GM21619 (cell line): Measurements from ENCODE around the gene VPS45.
"Not testable (repeated sequence)": the region's sequence is repeated elsewhere in the genome, so short reads cannot be mapped to it uniquely, and the experiment has no call there.

Experiments
- ATAC-seq: cut with Tn5 transposase; IDR thresholded peaks from one replicate; pipeline ENCODE4 v1.9.1; 2021; ENCODE audit not compliant: unreplicated experiment

VPS45 gene

DNA sequence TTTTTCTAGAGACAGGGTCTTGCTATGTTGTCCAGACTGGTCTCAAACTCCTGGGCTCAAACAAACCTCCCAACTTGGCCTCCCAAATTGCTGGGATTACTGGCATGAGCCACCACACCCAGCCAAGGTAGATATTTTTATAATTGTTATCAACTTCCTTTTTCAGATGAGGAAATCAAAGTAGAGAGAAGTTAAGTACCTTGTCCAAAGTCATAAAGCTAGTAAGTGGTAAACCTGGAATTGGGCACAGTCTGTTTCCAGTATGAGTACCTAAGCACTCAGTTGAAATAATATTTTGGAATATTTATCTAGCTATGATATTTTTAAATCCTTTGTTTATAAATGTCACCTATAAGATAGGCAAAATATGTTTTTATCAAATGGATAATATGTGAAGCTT lies 59.9 kb downstream of the VPS45 start:
- no peak for ATAC-seq

DNA sequence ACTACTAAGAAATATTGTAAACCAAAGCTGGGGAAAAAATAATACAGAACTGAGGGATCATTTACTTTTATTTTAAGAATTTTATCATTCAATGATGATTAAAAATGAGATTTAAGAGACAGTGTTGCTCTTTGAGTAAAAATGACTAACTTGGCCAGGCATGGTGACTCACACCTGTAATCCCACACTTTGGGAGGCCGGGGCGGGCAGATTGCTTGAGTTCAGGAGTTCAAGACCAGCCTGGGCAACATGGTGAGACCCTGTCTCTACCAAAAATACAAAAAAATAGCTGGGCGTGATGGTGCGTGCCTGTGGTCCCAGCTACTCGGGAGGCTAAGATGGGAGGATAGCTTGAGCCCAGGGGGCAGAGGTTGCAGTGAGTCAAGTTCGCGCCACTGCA lies 60.3 kb downstream of the VPS45 start:
- ATAC-seq: no peak

DNA sequence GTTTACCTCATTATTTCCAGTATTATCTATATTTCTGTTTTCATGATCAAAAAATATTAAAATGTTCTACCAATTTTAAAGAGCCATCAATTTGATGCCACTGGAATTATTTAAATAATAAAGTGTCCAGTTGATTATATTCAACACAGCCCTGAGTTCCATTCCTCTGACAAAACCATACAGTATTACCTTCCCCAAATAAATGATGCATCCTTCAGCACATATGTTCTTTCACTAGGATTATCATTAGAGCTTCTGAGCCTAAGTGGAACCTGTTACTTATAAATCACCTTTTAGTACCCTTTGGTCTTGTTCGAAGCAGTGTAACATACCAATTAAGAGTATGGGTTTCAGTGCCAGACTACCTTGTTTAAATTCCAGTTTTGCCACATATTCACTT lies 64.8 kb downstream of the VPS45 start:
- no peak for ATAC-seq

DNA sequence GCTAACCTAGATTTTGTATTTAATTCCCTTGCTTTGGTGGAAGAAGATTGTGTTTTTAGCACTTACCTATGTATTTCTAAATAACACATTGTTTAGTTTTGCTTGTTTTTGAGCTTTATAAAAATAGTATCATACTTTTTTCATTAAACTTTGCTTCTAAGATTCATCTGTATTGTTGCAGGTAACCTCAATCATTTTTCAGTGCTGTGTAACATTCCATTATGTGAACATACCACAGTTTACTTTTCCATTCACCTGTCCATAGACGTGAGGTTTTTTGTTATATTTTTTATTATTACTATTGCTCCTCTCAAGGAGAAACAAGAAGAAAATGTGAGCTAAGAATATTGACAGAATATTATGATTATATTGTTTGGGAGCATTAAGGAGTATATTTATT lies 67.0 kb downstream of the VPS45 start:
- no peak for ATAC-seq

DNA sequence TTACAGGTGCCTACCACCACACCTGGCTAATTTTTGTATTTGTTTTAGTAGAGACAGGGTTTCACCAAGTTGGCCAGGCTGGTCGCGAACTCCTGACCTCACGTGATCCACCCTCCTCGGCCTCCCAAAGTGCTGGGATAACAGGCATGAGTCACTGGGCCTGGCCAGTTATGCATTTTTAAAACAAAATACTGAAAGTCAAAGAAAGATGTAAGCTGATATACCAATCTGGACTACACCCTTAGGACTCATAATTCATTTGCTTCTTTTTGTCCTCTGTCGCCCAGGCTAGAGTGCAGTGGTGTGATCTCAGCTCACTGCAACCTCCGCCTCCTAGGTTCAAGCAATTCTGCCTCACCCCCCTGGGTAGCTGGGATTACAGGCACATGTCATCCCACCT lies 67.8 kb downstream of the VPS45 start:
- not testable (repeated sequence) for ATAC-seq

DNA sequence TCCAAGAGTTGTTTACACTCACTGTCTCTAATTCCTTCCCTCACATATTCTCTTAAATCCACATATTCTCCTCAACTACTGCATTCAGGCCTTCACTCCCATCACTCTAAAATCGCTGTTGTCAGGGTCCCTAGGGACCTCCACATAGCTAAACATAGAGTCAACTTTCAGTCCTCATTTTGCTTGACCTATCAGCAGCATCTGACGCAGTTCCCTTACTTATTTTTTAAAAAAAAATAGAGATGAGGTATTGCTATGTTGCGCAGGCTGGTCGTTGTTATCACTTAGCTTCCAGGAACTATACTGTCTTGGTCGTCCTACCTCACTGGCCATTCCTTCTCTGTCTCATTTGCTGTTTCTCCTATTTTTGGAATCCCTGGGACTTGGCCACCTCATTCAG lies 70.5 kb downstream of the VPS45 start:
- no peak for ATAC-seq

DNA sequence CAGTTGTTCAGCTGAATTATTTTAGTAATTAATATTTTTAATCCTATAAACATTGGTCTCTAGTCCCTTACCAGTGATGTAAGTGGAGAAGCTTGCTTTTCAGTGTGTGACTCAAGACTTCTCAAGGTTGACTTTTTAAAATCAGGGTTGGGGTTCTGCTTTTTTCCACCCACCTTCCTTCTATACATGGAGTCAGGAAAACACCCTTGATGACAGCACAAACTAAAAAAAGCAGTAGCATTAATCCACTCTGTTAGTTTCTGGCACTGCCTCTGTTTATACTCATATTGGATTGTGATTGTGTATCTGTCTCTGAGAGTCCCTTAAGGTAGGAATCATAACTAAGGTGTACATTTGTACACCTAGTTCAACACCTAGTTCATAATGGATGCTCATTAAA lies 73.9 kb downstream of the VPS45 start:
- ATAC-seq: no peak

DNA sequence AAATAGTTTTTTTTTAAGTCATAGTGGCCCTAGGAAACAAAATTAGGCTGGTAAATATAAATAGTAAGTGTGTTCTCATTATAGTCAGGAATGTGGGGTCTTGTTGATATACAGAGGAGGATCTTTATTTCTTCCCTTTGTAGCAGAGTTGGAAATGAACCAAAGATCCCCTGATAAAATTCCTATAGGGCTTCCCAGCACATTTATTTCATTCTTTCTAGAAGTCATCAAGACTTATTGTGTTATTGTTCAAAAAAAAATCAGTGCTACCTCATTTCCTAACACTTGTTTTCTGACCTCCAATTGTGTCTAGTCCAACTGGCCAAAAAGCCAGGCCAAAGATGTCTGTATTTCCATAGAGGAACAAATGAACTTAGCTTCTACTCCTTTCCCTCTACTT lies 74.5 kb downstream of the VPS45 start:
- ATAC-seq: no peak

DNA sequence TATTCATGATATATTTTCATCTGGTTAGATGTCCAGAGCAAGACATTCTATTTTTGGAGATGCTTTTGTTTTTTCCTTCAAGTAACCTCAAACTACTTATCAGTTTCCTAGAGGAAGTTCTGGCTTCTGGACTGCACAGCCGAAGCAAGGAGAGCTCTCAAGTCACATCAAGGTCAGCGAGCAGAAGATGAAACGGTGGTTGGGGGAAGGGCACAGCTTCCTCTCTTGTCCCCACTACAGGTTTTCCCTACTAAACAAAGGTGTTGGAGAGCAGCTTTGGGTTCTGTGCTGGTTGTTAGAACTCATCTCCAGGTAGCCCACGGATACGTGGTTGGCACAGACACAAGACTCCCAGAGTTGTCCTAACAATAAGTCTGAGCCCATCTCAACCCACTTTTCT lies 77.0 kb downstream of the VPS45 start:
- ATAC-seq: no peak

DNA sequence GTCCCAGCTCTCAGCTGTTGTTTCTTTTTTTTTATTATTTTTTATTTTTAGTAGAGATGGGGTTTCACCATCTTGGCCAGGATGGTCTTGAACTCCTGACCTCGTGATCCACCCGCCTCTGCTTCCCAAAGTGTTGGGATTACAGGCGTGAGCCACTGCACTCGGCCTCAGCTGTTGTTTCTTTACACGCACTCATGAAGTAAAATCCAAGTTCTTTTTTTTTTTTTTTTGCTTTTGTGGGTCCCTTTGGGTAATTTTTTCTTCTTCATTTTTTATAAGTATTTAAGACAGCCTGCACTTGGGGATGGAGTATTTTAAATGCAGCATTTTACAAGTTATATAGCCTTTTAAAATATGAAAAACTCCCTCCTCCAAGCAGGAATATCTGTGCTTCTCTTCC lies 78.4 kb downstream of the VPS45 start:
- ATAC-seq: not testable (repeated sequence)

DNA sequence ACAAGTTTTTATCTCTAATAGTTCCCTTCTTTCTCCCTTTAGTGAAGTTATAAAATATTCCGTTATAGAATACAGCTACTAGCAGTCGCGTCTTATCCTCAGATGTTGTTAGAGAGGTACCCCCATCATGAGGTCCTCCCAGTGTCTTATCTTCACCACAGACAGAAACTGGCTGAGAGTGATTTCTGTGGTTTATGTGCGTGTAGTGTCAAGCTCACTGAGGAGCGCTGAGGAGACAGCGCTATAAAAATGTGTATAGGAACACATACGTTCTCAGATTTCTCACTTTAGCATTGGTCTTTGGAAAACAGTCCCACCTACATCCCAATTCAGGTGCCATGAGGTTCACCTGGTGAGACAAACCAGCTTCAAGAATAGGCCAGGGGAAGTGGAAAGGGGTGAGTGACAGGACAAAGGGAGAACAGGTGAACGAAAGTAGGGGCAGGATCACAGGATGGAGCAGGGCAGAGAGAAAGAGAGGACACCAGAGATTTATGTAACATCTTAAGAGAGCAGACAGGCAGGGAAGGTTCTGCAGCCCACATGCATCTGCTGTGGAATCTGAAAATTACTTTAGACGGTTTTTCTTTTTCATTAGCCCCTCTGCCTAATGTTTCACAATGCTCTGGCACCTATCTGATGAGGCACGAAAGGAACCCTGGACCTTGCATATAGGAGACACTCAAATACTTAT lies 79.4 kb downstream of the VPS45 start:
- ATAC-seq: no peak

DNA sequence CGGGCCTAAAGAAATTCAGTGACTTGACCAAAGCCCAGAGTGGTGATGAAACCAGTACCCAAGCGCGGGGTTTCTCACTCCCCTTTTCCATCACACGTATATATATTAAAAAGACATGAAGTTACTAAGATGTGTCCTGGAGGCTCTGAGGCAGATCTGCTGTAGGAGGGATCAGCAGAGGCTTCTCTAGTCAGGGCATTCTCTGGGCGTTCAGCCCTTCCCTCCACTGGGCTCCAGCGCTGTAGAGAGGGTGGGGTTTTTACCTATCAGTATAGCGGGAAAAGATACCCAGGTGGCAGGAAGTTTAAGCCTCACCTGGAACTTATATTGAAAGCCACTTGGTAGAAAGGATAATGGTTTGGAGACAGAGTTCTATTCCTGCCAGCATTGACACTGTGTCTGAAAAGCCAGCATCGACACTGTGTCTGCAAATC lies 81.3 kb downstream of the VPS45 start:
- ATAC-seq: no peak

DNA sequence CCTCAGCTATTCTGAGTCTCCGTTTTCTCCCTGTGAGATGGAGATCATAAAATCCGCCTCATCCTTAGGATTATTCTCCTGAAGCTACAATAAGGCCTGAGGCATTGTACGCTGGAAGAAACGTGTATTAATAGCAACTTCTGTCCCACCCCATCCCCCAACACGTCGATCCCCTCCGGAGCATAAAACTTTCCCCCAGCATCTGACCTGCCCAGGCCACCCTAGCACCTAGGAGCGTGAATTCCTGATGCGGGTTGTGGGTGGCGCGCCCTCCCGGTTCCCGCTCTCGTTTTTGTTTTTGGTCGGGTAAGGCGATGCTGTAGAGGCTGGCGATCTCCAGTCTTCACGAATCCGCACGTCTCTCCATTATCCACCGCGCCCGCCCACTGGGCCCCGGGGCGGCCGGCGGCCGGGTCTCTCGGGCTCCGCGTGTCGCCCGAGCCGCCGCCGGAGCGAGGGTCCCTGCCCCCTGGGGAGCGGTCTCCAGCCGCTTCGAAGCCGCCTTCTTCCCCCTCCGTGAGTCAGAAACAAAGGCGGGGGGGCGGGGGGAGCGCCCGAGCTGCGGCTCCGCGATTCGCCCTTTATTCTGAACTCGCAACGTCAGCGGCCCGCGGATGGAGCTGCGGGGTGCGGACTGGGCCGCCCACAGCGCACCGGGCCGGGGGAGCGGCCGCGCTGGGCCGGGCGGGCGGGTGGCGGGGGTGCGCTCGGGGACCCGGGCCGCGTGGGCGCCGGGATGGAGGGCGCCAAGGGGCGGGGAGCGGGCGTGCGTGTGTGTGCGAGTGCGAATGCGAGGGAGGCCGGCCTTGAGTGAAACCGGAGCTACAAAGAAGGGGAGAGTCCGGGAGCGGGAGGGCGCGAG lies 81.9 kb downstream of the VPS45 start, which contains the start of gene PLEKHO1:
PLEKHO1 (plus strand) TSS at position 646 of the 862 bp plus-strand sequence. CDS start 342 bp downstream, outside the sequence.
- peak; percentile 46 for ATAC-seq

DNA sequence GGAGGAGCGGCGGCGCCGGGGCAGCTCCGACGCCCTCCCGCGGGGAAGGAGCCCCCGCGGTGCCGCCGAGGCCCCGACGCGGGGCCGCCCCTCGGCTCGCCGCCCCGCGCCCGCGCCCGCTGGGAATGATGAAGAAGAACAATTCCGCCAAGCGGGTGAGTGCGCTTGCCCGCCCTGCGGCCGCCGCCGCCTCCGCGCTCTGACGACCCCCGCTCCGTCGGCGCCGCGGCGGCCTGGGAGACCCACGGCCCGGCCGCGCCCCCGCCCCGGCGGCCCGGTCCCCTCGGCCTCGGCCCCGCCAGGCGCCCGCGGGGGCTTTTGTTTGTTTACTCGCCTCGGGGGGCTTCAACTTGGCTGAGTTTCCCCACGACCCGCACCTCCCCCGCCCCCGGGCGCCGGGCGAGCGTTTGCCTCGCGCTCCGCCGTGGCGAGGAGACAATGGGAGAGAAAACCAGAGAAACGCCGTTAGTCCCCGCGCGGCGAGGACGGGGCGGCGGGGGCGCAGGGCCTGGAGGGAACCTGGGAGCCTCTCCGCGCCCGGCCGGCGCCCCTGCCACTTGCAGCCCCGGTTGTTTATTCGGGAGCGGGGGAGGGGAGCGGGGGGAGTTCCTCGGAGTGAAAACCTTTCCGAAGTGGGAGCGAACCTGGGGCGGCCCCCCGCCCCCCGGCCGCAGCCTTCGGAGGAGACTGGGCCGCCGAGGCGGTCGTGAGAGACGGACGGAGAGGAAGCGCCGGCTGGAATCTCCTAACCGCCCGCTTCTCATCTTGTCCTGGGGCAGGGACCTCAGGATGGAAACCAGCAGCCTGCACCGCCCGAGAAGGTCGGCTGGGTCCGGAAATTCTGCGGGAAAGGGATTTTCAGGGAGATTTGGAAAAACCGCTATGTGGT lies 82.8 kb downstream of the VPS45 start:
- ATAC-seq: peak; percentile 33

DNA sequence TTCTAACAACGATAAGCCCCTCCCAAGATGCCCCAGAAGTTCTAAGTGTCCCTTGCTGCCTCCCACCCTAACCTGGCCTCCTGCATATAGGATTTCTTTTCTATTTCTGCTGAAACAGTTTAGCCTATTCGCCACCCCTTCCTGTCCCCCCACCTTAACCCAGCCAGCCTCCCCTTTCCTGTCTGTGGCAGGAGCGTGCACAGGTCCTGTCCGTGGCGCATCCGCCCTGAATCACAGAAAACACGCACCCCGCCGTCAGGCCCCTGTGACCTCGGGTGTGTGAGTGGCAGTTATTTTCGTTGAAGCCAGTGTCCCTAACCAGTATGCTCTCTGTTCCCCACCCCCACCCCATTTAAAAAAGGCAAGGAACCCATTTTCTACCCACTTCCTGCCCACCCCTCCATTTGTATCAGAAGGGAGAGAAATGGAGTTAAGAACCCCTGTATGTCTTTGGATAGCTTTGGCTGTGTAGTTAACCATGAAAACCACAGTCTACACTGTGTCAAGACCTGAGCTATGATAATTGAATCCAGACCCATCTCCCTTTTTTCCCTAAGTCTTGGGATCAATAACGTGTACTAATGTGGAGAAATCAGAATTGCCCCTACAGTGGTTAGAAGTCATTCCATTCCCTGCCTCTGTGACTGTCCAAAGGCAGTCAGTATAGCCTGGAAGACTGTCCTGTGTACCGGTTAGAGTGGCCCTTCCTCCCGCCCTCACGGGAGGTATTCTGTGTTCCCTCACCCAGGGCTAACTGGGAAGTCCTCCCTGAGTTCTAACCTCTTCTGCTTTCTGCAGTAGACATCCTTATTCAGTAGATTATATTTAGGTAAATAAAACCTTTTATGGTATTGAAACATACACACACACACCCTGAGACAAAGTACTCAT lies 84.0 kb downstream of the VPS45 start:
- ATAC-seq: no peak

DNA sequence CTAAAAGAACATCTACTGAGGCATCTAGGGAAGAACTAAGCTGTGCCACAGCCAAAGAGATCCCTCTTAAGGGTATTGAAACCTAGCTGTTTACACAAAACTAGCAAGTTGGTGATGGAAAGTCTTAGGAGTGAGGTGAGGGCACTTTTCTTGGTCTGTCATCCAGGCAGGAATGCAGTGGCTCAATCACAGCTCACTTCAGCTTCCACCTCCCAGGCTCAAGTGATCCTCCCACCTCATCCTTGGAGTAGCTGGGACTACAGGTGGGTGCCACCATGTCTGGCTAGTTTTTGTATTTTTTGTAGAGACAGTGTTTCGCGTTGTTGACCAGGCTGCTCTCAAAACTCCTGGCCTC lies 84.6 kb downstream of the VPS45 start:
- no peak for ATAC-seq

DNA sequence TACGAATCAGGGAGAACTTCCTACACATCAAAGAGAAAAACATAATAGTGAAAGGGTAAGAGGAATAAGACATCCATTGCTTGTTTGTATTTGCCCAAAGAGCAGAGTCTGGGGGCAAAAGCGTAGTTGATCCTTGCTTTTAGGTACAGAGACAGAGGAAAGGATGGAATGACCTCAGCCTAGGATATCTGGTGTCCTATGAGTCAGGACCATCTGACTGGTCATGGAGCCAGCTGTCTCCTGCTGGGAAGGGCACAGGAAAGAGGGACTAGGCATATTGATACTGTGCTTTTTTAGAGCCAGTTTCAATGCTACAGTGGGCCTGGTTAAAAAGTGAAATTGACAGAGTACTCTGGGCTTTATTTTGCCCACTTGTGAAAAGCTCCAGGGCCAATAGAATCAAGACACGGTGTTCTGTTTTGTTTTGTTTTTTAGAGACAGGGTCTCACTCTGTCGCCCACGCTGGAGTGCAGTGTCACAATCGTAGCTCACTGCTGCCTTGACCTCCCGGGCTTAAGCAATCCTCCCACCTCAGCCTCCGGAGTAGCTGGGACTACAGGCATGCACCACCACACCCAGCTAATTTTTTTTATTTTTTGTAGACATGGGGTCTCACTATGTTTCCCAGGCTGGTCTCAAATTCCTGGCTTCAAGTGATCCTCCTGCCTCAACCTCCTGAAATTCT lies 85.3 kb downstream of the VPS45 start:
- no peak for ATAC-seq

DNA sequence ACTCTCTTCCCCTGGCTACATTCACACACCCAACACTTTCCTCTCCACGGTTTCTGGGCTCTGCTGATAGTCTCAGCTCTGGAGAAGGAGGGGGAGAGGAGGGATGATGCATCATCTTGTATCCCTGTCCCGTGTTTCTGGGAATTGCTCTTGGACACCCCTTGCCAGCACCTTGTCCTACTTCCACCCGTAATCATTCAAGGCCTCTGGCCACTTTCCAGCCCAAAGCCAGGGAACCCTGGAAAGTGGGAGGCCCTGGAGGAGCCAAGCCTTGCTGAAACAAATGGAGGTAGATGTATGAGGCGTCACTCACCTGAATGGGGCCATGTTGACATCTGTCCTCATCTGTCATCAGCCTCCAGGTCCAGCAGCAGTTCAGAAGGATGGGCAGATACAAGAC lies 86.6 kb downstream of the VPS45 start:
- no peak for ATAC-seq

DNA sequence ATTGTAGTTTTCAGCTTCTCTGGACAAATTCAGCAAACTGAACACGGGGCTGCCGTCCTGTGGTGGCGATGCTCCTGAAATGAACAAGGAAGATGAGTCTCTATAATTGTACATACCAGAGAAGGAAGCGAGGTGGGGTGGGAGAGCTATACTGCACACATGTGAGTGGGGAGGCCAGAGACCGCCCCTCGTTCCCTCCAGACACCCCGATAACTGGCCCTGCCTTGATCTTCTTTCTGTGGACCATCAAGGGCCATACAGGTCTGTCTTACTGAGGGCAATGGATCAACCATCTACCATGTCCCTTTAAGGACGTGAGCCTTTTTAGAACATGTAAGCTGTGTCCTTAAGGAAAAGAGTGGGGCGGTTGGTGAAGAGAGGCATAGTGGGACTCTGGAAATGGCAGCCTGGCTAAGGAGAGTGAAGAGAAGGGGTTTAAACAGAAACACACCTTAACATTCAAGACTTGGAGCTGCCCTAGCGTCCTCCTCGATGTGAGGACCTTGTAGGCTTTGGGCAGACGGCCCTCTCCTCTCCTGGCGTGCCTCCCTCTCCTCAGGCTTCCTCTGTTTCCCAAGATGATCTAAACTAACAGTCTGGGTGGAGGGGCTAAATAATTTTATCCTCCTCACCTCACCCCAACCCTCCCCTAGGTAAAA lies 88.0 kb downstream of the VPS45 start:
- ATAC-seq: no peak
